Measurements from ENCODE around the gene GRK3.

DNA sequence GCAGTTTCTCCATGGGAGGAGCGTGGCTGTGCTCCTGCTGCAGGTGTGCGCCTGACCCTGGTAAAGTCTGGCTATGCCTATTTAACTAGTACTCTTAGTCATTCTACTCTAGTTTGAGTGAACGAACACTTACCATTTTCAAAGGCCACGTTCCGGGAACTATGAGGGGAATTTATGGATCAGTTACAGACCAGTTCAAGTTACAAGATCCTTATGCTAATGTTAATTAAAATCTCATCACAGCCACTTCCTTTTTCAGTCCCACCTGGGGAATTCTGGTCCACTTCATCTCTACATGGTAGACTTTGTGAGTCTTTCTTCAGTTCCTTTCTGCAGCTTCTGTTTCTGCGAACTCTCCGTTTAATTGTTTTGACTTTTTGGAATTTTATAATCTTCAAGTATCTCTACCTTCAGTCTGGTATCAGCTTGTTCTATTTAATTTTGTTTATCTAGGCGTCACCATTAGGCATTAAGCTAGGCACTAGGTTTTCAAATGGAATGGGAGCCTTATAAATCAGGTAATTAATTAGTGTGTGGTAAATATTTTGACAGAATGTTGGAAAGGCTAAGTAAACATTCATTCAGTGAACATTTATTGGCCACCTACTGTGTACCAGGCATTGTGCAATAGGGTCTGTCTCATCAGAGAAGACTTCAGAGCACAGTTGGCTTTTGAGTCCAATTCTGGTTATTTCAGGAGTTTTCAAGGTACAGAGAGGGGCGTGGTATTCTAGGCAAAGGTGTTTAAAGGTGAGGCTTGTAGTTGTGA lies 78.9 kb downstream of the GRK3 start:
- TF ChIP-seq, protein P1, sequence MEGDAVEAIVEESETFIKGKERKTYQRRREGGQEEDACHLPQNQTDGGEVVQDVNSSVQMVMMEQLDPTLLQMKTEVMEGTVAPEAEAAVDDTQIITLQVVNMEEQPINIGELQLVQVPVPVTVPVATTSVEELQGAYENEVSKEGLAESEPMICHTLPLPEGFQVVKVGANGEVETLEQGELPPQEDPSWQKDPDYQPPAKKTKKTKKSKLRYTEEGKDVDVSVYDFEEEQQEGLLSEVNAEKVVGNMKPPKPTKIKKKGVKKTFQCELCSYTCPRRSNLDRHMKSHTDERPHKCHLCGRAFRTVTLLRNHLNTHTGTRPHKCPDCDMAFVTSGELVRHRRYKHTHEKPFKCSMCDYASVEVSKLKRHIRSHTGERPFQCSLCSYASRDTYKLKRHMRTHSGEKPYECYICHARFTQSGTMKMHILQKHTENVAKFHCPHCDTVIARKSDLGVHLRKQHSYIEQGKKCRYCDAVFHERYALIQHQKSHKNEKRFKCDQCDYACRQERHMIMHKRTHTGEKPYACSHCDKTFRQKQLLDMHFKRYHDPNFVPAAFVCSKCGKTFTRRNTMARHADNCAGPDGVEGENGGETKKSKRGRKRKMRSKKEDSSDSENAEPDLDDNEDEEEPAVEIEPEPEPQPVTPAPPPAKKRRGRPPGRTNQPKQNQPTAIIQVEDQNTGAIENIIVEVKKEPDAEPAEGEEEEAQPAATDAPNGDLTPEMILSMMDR (IDR thresholded peaks at IDR 0.05; ENCODE audit: low read depth, low read length, poor library complexity, severe bottlenecking): no peak
- no peak for TF ChIP-seq EZH2phosphoT487 (IDR thresholded peaks at IDR 0.05; ENCODE audit: borderline replicate concordance, low read length)

Measured in DOHH2 (cell line).